ENCODE results near the gene PTGES3L.
"Not testable (repeated sequence)": the region's sequence is repeated elsewhere in the genome, so short reads cannot be mapped to it uniquely, and the experiment has no call there.

Gene PTGES3L

DNA sequence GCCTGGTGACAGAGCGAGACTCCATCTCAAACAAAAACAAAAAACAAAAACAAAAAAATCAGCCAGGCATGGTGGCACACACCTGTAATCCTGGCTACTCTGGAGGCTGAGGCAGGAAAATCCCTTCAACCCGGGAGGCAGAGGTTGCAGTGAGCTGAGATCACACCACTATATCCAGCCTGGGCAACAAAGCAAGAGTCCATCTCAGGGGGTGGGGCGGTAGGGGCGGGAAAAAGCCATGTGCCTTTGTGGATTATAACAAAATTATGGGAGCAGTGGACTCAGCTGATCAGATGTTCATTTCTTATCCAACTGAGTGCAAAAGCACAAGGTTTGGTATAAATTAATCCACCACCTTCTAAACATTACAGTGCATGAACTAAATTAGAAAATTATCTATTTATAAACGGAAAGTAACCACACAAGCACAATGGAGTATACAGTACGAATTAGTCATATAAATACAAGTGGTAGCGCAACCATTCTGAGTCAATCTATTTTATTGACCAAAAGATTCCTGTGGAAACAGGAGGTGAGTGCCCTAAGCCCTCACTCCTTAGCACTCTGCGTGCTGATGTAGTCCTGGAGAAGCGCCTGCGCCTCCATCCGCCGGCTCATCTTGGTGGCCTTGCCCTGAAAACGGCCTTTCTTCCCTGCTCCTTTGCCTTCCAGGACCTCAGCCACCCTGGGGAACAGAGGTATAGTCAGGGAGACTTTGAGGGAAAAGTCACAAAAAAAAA, 29.7 kb downstream of the PTGES3L start:
- in situ Hi-C loops (cut with HindIII; ENCODE audit: low pct_unique_long_range_greater_than_20kb, low sequenced_read_pairs): no loop called here
- TF ChIP-seq JUND (IDR thresholded peaks at IDR 0.05; ENCODE audit: low read depth): no peak
- DNase-seq (ENCODE audit: low read depth in 1 of 2, low spot score in 1 of 2): no peak

DNA sequence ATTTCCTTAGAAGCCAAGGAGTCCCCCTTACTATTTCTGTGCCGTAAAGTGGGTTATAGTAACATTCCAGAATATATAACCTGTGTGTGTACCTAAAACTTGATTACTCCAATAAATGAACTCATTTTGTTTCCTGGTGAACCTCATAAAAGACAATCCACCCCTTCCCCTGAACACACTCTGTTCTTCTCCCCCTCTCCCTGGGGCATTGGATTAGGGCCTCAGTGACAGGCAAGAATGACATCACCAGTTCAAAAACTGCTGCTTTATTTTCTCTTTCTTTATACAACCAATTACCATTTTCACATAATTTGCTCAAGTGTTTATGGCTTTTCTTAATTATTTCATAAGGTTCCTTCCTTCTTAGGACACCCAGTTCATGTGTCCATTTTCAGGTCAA, 33.1 kb downstream of the PTGES3L start:
- no peak for TF ChIP-seq JUND (IDR thresholded peaks at IDR 0.05; ENCODE audit: low read depth)
- DNase-seq (ENCODE audit: low read depth in 1 of 2, low spot score in 1 of 2): no peak
- in situ Hi-C loops (cut with HindIII; ENCODE audit: low pct_unique_long_range_greater_than_20kb, low sequenced_read_pairs): no loop called here

DNA sequence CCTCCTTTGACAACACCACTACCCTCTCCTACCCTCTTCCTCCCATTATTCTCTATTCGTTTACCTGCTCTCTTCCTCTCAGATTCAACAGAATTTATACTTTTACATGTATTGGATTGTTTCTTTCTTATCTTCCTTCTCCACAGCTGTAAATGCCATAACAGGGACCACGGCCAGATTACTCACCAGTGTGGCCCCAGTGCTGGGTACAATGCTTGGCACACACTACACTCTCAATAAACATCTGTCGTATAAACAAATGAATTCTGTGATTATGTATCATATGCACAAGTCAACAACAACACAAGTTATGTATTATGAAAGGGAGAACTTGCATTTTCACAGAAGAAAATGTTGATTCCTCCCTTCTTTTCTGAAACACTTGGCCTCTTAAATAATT, 35.7 kb downstream of the PTGES3L start:
- no peak for DNase-seq (ENCODE audit: low read depth in 1 of 2, low spot score in 1 of 2)
- in situ Hi-C loops (cut with HindIII; ENCODE audit: low pct_unique_long_range_greater_than_20kb, low sequenced_read_pairs): no loop called here
- TF ChIP-seq JUND (IDR thresholded peaks at IDR 0.05; ENCODE audit: low read depth): no peak

DNA sequence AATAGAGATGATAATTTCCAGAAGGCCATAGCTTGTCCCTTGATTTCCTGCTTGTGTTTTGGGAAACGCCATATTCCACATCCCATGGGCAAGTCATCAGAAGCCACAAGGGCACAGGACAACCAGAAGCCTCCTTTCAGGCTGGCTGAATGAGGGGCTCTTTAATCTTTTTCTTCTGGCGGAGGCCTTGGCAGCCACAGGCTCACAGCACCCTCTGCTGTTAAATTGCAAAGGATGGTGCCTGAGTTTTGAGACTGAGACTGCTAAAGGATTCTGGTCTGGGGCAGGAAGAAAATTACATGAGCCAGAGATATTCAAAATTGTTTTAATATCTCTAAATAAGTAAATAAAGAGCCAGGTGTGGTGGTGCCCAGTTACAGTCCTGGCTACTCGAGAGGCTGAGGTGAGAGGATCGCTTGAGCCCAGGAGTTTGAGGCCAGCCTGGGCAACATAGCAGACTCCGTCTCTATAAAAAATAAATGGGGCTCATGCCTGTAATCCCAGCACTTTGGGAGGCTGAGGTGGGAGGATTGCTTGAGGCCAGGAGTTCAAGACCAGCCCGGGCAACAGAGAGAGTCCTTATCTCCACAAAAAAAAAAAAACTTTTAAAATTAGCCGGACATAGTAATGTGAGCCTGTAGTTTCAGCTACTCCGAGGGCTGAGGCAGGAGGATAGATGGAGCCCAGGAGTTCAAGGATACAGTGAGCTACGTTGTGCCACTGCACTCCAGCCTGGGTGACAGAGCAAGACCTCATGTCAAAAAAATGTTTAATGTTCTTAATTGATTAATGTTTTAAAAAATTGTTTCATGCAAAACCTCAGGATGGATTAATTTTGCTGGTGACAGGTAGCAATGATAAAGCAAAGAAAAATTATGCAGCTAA, 41.9 kb downstream of the PTGES3L start:
- peak; percentile 52 to 73 for DNase-seq (ENCODE audit: low read depth in 1 of 2, low spot score in 1 of 2)
- no peak for TF ChIP-seq JUND (IDR thresholded peaks at IDR 0.05; ENCODE audit: low read depth)
- in situ Hi-C loops (cut with HindIII; ENCODE audit: low pct_unique_long_range_greater_than_20kb, low sequenced_read_pairs): no loop called here

DNA sequence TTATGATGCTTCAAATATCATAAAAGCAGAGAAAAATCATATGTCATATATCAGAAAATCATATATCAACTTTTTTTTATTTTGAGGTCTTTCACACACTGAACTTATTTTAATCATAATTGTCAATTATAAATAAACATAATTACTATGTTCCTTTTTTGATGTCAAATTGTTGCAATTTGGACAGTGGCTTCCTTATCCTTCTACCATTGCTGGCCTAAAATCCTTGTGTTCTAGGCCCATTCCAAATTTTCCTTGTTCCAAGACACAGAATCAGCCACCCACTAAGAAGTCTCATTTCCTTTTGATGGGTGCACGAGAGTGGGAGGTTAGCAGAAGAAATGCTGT, 50.4 kb downstream of the PTGES3L start:
- in situ Hi-C loops (cut with HindIII; ENCODE audit: low pct_unique_long_range_greater_than_20kb, low sequenced_read_pairs): no loop called here
- no peak for TF ChIP-seq JUND (IDR thresholded peaks at IDR 0.05; ENCODE audit: low read depth)

DNA sequence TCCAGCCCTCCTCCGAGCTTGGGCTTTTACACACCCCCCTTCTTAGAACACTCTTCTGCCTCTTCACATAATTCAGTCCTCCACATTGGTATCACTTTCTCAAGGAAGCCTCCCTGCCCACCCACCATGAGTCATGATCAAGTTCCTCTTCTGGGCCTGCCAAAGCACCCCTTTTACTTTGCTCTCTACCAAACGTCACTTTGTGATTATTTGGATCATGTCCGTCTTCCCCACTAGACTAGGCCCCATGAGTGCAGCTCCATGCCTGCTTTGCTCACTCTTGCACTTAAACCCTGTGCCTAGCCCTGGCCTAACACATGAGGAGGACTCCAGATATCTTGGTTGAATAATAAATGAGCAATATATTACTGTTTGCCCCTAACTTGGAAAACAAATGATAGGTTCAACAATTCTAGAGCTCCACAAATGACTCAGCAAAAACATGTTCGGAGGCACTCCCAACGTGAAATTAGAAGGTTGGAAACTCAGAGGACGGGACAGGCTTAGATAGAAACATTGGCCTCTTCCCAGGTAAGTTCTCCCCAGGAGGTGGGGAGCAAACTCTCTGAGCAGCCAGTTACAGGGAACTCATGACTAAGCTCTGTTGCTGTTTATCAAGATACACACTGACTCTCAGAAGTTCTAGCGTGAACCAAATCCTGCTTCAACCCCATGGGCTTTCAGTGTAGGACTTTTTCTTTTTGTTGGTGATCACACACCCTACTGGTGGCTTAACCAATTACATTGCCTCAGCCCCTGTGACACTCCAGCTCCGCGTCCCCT, 51.0 kb downstream of the PTGES3L start:
- in situ Hi-C loops (cut with HindIII; ENCODE audit: low pct_unique_long_range_greater_than_20kb, low sequenced_read_pairs): no loop called here
- TF ChIP-seq JUND (IDR thresholded peaks at IDR 0.05; ENCODE audit: low read depth): no peak
- peak; percentile 55 to 81 for DNase-seq (ENCODE audit: low read depth in 1 of 2, low spot score in 1 of 2)

More for the DNA sequence above, 50.4 kb downstream of the PTGES3L start:
- no peak for DNase-seq (ENCODE audit: low read depth in 1 of 2, low spot score in 1 of 2)

DNA sequence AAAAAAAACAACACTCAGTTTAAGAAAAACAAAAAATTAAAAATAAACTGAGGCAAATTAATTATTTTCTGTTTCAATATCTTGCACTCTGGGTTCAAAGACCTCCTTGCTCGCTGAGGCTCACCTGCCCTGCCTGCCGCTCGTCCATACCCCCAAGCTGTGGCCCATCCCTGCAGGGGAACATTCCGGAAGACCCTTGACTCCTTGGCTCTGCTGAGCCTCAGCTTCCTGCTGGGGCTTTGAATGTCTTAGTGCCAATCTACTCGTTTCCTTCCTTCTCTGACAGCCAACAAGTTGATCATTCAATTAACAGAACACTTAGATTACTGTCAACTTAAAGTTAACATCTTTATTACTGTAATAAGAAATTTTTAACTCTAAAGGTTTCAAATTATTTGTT, 55.0 kb downstream of the PTGES3L start:
- in situ Hi-C loops (cut with HindIII; ENCODE audit: low pct_unique_long_range_greater_than_20kb, low sequenced_read_pairs): no loop called here
- no peak for DNase-seq (ENCODE audit: low read depth in 1 of 2, low spot score in 1 of 2)
- TF ChIP-seq JUND (IDR thresholded peaks at IDR 0.05; ENCODE audit: low read depth): no peak

DNA sequence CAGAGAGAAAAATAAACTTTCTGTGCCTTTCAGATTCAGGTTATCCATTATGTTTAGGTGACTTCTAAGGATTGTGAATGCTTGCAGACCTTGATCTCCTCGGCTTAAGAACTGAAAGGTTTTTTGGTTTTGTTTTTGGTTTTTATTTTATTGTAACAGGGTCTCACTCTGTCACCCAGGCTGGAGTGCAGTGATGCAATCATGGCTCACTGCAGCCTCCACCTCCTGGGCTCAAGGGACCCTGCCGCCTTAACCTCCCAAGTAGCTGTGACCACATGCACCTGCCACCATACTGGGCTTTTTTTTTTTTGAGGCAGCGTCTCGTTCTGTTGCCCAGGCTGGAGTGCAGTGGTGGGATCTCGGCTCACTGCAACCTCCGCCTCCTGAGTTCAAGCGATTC, 56.4 kb downstream of the PTGES3L start:
- DNase-seq (ENCODE audit: low read depth in 1 of 2, low spot score in 1 of 2); in situ Hi-C loops (cut with HindIII; ENCODE audit: low pct_unique_long_range_greater_than_20kb, low sequenced_read_pairs): not testable (repeated sequence)

DNA sequence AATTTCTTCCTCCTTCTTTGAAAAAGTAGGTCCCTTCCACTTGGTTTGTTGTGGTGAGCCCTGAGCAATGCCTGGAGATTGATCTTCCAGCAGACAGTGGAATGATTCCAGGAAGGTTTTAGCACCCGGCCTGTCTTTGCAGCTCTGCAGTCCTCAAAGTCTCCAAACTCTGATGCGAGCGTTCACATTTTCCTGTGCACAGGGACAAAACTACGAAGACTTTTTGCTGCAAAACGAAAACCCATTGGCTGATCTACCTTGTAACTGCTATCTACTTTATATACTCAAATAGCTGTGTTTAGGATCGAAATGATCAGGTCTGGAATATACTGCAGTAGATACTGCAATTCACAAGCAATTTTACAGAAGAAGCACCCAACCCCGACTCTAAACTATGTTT, 57.6 kb downstream of the PTGES3L start:
- DNase-seq (ENCODE audit: low read depth in 1 of 2, low spot score in 1 of 2): no peak
- no peak for TF ChIP-seq JUND (IDR thresholded peaks at IDR 0.05; ENCODE audit: low read depth)
- in situ Hi-C loops (cut with HindIII; ENCODE audit: low pct_unique_long_range_greater_than_20kb, low sequenced_read_pairs): no loop called here

DNA sequence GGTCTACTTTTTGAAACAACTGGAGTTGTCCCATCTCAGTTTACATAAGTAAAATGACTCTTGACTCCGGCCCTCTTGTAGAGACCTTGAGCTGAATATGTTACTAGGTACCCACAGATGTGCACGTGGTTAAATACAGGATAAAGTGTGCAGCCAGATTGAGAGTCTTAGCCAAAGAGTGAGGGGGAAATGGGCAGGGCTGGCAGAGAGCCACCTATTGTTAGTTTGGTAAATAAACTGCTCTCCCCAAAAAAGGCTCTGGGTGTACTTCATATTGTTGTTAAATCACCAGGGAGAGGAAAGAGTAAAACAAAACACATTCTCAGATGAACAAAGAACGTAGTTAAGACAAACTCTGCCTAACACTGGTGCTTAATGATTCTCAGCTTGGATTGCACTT, 59.0 kb downstream of the PTGES3L start:
- DNase-seq (ENCODE audit: low read depth in 1 of 2, low spot score in 1 of 2): no peak
- TF ChIP-seq JUND (IDR thresholded peaks at IDR 0.05; ENCODE audit: low read depth): no peak
- in situ Hi-C loops (cut with HindIII; ENCODE audit: low pct_unique_long_range_greater_than_20kb, low sequenced_read_pairs): no loop called here

DNA sequence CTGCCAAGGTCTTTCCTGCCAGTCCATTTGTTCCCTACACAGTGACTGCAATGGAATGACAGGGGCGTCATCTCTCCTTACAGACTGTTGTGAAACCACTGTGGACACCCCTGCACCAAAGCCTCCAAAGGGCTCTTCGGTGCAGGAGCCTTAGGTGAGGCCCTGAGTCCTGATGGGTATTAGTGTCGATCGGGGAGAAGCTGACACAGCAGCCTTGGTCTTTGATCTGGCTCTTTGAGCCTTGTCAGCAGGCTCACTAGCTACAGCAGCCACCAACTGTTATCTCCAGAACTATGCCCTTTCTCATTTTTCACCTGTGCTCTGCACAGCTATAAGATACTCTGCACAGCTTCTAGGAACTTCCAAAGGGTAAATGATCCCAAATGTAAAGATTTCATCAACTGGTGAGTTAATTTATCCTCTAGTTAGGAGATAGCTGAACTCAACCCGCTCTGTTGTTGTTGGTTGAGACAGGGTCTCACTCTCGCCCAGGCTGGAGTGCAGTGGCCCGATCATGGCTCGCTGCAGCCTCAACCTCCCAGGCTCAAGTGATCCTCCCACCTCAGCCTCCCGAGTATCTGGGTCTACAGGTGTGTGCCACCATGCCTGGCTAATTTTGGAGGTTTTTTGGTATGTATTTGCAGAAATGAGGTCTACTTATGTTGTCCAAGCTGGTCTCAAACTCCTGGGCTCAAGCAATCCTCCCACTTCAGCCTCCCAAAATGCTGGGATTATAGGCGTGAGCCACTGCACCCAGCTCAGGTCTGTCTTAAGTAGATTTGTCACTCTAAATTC, 59.6 kb downstream of the PTGES3L start:
- in situ Hi-C loops (cut with HindIII; ENCODE audit: low pct_unique_long_range_greater_than_20kb, low sequenced_read_pairs): no loop called here
- DNase-seq (ENCODE audit: low read depth in 1 of 2, low spot score in 1 of 2): no peak
- no peak for TF ChIP-seq JUND (IDR thresholded peaks at IDR 0.05; ENCODE audit: low read depth)

DNA sequence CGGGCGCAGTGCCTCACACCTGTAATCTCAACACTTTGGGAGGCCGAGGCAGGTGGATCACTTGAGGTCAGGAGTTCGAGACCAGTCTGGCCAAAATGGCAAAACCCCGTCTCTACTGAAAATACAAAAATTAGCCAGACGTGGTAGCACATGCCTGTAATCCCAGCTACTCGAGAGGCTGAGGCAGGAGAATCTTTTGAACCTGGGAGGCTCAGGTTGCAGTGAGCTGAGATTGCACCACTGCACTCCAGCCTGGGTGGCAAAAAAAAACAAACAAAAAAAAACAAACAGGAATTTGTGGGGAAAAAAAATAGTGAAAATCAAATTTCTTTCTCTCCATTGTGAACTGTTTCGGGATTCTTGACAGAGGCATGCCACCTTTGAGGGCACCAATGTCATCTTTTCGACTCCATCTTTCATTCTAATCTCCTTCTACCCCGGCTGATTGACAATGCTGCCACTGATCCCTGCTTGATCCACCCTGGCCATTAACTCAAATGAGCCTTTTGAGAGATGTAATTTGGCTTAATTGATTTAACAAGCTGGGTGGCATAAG, 60.3 kb downstream of the PTGES3L start:
- in situ Hi-C loops (cut with HindIII; ENCODE audit: low pct_unique_long_range_greater_than_20kb, low sequenced_read_pairs); DNase-seq (ENCODE audit: low read depth in 1 of 2, low spot score in 1 of 2): not testable (repeated sequence)

All from T47D (cell line).